DOHH2 (cell line): Measurements from ENCODE around the gene LAMTOR1.
A peak's percentile ranks its signal among the peaks of the same experiment; 100 is the strongest.

Experiments
- H3F3A ChIP-seq: fragments of 200-600 bp; sonication (generic), shearing (Covaris generic); 2 replicates; pipeline ENCODE4 v1.6.0; 2016; ENCODE audit warnings: antibody characterized with exemption, mild to moderate bottlenecking; ENCODE audit not compliant: control insufficient read depth, insufficient read depth
- H3K27ac ChIP-seq: fragments of 200-600 bp; sonication (generic); 2 replicates; pipeline ENCODE4 v1.5.1; 2014; ENCODE audit warnings: low read depth, mild to moderate bottlenecking, low read length, moderate library complexity
- H3K27me3 ChIP-seq: fragments of 200-600 bp; sonication (generic); 2 replicates; pipeline ENCODE4 v1.6.1; 2014; ENCODE audit warnings: mild to moderate bottlenecking, low read length, mixed read lengths; ENCODE audit not compliant: control insufficient read depth
- H3K36me3 ChIP-seq: fragments of 200-600 bp; sonication (generic); 2 replicates; pipeline ENCODE4 v1.6.1; 2014; ENCODE audit warnings: mild to moderate bottlenecking, low read length, moderate library complexity, mixed read lengths; ENCODE audit not compliant: control insufficient read depth
- H3K4me1 ChIP-seq: fragments of 200-600 bp; sonication (generic); 2 replicates; pipeline ENCODE4 v1.6.1; 2014; ENCODE audit warnings: mild to moderate bottlenecking, low read length, mixed read lengths; ENCODE audit not compliant: control insufficient read depth
- H3K4me2 ChIP-seq: fragments of 200-600 bp; sonication (generic); 2 replicates; pipeline ENCODE4 v1.6.0; 2014; ENCODE audit warnings: mild to moderate bottlenecking, low read length, moderate library complexity
- H3K4me3 ChIP-seq: fragments of 200-600 bp; sonication (generic); 2 replicates; pipeline ENCODE4 v1.5.1; 2014; ENCODE audit warnings: mild to moderate bottlenecking, low read length, mixed read lengths
- H3K79me2 ChIP-seq: fragments of 200-600 bp; sonication (generic); 2 replicates; pipeline ENCODE4 v1.6.1; 2014; ENCODE audit warnings: mild to moderate bottlenecking, low read length, mixed read lengths; ENCODE audit not compliant: control insufficient read depth
- H3K9me2 ChIP-seq: fragments of 200-600 bp; sonication (generic); replicated peaks from 2 replicates; pipeline ENCODE4 v1.6.1; 2014; ENCODE audit warnings: mild to moderate bottlenecking, low read length, mixed read lengths; ENCODE audit not compliant: control insufficient read depth
- H3K9me3 ChIP-seq: fragments of 200-600 bp; sonication (generic); 2 replicates; pipeline ENCODE4 v1.6.1; 2014; ENCODE audit warnings: antibody characterized with exemption, low read length, mixed read lengths; ENCODE audit not compliant: control insufficient read depth, insufficient read depth
- H4K20me1 ChIP-seq: fragments of 200-600 bp; sonication (generic); 2 replicates; pipeline ENCODE4 v1.6.0; 2014; ENCODE audit warnings: low read depth, mild to moderate bottlenecking, antibody characterized with exemption, low read length, moderate library complexity; ENCODE audit not compliant: control insufficient read depth, insufficient read depth
- EZH2phosphoT487 ChIP-seq: fragments of 200-600 bp; sonication (generic); IDR thresholded peaks from 2 replicates; pipeline ENCODE4 v1.6.1; 2017; ENCODE audit warnings: borderline replicate concordance, mild to moderate bottlenecking, antibody characterized with exemption, low read length, moderate library complexity, mixed read lengths
- TF ChIP-seq, protein P1 (sequence below): fragments of 200-600 bp; sonication (generic); IDR thresholded peaks from one replicate; pipeline ENCODE4 v1.5.1; 2014; ENCODE audit warnings: antibody characterized with exemption, mild to moderate bottlenecking, low read depth, low read length; ENCODE audit not compliant: poor library complexity, severe bottlenecking

LAMTOR1 gene

DNA sequence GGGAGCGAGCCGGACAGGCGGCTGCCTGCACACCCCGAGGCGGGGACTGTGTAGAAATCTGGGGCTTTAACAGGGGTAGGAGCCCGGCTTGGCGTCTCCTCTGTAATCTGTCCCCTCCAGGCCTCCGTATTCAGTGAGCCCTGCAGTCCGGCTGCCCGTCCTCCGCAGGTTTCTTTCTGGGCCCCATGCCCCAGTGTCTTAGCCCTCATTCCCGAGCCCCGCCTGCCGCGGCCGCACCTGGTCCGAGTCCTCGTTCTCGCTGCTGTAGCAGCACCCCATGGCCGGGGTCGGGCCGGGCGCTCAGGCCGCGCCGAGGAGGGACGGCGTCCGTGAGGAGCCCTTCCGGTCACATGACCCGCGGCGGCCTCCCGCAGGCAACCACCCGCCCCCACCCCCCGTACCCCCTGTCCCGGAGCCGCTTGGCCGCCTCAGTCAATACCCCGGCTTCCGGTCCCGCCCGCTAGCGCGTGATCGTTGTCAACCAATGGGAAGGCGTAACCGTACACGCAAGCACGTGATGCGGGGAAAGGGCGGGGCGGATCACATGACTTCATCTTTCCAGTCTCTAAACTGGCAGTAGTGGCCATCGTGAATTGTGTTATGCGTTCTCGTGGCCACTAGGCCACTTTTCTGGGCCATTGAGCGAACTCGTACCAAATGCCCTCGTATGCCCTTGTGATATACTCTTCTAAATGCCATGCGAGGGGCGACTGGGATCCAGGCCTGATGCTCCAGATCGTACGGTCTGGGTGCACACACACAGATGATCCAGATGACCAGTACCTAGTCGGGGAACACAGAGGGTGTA is at the start of gene LAMTOR1:
Gene LAMTOR1 (minus strand): TSS at position 352 of the 808 bp plus-strand sequence. CDS start 73 bp downstream, at position 279.
- peak within 1 kb of the TSS; percentile 77 for H3K27ac ChIP-seq
- H3K27me3 ChIP-seq: no peaks in the 10 kb centered on the region
- peaks cover 40% of the 10 kb centered on the region for H3K79me2 ChIP-seq
- peaks cover 50% of the 10 kb centered on the region for H3K36me3 ChIP-seq
- peaks cover 5% of the 10 kb centered on the region; the same call in 1 of the 2 replicates for H3F3A ChIP-seq
- peak within 1 kb of the TSS; percentile 89 for H3K4me3 ChIP-seq
- H3K4me2 ChIP-seq: peak within 1 kb of the TSS; percentile 82
- no peaks in the 10 kb centered on the region for H3K9me3 ChIP-seq
- H3K4me1 ChIP-seq: peaks cover 26% of the 10 kb centered on the region
- no peaks in the 10 kb centered on the region for H4K20me1 ChIP-seq
- H3K9me2 ChIP-seq: no peaks in the 10 kb centered on the region
- TF ChIP-seq, protein P1, sequence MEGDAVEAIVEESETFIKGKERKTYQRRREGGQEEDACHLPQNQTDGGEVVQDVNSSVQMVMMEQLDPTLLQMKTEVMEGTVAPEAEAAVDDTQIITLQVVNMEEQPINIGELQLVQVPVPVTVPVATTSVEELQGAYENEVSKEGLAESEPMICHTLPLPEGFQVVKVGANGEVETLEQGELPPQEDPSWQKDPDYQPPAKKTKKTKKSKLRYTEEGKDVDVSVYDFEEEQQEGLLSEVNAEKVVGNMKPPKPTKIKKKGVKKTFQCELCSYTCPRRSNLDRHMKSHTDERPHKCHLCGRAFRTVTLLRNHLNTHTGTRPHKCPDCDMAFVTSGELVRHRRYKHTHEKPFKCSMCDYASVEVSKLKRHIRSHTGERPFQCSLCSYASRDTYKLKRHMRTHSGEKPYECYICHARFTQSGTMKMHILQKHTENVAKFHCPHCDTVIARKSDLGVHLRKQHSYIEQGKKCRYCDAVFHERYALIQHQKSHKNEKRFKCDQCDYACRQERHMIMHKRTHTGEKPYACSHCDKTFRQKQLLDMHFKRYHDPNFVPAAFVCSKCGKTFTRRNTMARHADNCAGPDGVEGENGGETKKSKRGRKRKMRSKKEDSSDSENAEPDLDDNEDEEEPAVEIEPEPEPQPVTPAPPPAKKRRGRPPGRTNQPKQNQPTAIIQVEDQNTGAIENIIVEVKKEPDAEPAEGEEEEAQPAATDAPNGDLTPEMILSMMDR: no peak
- no peak for TF ChIP-seq EZH2phosphoT487

DNA sequence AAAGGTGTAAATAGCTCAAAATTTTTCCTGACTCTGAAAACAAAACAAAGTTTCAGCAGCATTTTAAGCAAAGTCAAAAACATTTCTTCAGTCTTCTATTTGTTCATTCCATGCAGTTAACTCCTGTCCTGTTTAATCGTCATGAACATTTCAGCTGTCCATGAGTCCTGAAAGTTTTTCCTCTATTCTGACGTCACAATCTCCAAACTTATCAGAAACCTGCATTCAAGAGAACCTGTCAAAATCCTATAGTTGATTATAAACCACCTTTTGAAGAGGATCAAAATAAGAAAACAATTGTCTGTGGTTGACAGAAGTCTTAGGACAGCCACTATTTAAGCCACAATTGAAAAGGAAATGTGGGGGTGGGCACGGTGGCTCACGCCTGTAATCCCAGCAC is 47.8 kb upstream of the LAMTOR1 start:
- H3K4me2 ChIP-seq: no peak overlapping the region
- no peaks in the 10 kb centered on the region for H3K79me2 ChIP-seq
- no peak overlapping the region for H3K4me3 ChIP-seq
- H3K27me3 ChIP-seq: 0 out of 2 replicates have a peak, but pooled peaks cover 3% of the 10 kb centered on the region
- no peaks in the 10 kb centered on the region for H3K36me3 ChIP-seq
- H3K9me3 ChIP-seq: no peaks in the 10 kb centered on the region
- H3K9me2 ChIP-seq: no peaks in the 10 kb centered on the region
- H3K4me1 ChIP-seq: no peaks in the 10 kb centered on the region
- no peaks in the 10 kb centered on the region for H4K20me1 ChIP-seq
- no peak overlapping the region for H3K27ac ChIP-seq
- TF ChIP-seq, protein P1: no peak
- no peak for TF ChIP-seq EZH2phosphoT487
- H3F3A ChIP-seq: no peaks in the 10 kb centered on the region

DNA sequence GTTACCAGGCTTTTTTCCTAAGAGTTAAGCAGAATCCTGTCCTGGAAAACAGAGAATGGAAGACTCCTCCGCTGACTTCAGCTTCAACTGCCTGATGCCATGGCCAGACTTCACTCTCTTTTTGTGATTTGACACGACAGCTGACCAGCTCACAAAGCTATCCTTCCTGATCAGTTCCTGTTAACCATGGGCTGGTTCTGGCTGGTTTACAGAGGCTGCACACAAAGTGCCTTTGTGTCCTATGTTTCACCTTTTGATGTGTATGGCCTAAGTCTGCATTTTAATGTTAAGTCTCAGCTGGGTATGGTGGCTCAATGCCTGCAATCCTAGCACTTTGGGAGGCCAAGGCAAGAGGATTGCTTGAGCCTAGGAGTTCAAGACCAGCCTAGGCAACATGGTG is 43.5 kb upstream of the LAMTOR1 start:
- H3K27ac ChIP-seq: no peak overlapping the region
- no peak overlapping the region for H3K4me2 ChIP-seq
- no peak overlapping the region for H3K4me3 ChIP-seq
- H3F3A ChIP-seq: no peaks in the 10 kb centered on the region
- no peaks in the 10 kb centered on the region for H3K9me3 ChIP-seq
- peaks cover 9% of the 10 kb centered on the region for H3K27me3 ChIP-seq
- no peaks in the 10 kb centered on the region for H4K20me1 ChIP-seq
- TF ChIP-seq EZH2phosphoT487: no peak
- TF ChIP-seq, protein P1: no peak
- 0 out of 2 replicates have a peak, but pooled peaks cover 3% of the 10 kb centered on the region for H3K4me1 ChIP-seq
- H3K36me3 ChIP-seq: no peaks in the 10 kb centered on the region
- H3K9me2 ChIP-seq: no peaks in the 10 kb centered on the region
- no peaks in the 10 kb centered on the region for H3K79me2 ChIP-seq
